Eye (tissue), 1 donor: ENCODE data around the gene BUD23.
"Not testable (repeated sequence)": the region's sequence is repeated elsewhere in the genome, so short reads cannot be mapped to it uniquely, and the experiment has no call there.

Source experiments
- DNase-seq: peaks from one replicate; pipeline ENCODE4 v3.0.0-alpha.2; 2015

Gene BUD23

GRCh38 chr7:73701357-73701995 is 18.1 kb downstream of the BUD23 start:
- DNase-seq = peak; percentile 66

GRCh38 chr7:73702226-73702625 is 18.8 kb downstream of the BUD23 start:
- DNase-seq = no peak

DNA sequence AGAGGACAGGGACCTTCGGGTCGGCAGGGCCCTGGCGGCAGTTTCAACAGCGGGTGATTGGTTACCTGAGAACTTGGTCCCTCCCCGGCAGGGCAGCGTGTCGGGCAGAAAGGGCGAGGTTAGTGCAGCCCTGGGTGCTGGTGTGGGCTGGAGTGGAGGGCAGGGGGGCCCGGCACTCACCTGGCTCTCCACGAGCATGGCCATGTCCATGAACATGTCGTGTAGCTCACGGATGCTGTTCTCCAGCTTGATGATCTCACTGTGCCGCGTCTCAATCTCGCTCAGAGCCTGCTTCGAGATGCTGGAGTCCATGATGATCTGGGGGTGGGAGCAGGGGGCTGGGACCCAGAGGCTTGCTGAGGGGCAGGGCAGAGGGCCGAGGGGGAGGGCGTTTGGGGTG is 19.3 kb downstream of the BUD23 start:
- no peak for DNase-seq

- no peak for DNase-seq
Observed at GRCh38 chr7:73703225-73703624, 19.8 kb downstream of the BUD23 start.

DNA sequence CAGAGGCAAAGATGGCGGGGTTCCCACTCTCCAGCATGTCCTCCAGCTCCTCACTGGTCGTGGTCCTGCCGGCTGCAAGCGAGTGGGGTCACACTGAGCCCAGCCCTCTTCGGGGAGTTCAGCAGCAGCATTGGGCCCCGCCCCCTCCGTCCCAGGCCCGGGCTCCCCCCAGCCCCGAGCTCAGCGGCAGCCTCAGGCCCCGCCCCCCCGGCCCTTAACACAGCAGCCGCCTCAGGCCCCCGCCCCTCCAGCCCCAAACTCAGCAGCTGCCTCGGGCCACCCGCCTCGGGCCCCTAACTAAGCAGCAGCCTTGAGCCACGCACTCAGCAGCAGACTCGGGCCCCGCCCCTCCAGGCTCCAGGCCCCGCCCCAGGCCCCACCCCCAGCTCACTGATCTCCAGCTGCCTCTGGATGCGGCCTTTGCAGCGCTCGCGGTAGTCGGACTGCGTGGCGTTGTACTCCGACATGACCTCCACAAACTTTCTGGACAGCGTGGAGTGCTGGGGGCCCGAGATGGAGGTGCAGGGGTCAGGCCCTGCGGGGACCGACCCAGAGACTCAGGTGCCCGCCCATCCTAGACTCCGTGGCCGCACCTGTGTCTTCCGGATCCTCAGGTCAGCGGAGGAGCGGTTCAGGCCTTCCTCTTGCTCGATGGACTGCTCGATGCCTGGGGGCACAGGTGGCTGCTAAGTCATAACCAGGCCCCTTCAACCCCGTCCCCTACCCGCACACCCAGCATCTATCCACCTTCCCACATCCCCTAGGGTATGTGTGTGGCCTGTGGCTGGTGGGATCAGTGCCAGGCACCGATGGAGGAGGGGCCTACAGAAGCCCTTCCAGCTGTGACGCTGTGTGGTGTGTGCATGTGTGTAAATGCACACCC is 20.6 kb downstream of the BUD23 start:
- peak; percentile 92 for DNase-seq

DNA sequence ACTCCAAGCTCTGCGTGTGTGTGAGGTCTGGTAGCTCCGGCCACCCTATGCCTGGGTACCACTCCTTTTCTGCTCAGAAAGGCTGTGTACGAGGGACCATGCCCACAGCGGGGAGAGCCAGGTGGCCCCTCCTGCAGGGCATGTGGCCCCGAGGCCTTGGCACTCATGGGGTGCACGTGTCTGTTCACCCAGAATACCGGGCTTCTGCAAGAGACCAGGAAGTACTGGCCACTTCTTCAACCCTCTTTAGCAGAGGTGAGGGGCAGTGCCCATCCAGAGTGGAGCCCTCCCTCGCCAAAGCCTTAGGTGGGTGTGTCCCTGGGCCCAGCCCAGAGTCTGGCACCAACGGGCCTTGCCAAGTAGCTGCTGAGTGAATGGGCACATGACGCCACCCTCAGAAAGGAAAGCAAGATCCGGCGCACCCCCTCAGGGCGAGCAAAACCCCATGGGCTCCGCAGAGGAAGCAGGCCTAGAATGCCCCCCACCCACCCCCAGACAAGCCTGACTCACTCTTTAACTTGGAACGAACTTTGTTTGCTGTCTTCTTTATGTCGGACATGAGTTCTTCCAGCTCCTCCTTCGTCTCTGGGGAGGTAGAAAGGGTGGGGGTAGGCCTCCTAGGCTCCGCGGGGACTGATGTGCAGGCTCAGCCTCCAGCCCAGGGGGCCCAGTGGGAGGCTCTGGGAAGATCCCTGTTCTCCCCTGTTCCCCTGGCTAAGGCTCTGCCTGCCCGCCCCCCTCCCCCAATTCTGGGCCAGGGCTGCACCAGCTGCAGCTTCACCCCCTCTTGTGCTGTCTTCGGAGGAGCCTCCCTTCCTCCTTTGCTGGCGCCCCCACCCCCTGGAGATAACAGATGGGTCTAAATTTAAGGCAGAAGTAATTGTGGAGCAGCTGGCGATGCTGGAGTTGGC is 21.5 kb downstream of the BUD23 start:
- DNase-seq = peak; percentile 69

DNA sequence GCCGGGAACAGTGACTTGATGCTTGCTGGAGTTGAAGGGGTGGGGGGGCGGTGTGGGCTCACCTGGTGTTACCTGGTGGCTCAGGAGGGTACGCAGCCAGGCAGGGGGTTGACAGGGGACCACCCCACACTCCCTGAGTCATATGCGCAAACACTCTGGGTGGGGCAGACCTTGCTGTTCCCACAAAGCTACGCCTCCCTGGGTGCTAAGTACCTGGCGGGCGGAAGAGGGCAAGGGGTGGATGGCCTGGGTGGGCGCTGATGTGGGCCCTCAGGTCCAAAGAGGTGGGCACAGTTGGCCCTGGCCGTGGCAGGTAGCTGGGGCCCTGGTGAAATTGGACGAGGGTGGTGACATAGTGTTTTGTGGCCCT is 22.1 kb downstream of the BUD23 start:
- no peak for DNase-seq

DNA sequence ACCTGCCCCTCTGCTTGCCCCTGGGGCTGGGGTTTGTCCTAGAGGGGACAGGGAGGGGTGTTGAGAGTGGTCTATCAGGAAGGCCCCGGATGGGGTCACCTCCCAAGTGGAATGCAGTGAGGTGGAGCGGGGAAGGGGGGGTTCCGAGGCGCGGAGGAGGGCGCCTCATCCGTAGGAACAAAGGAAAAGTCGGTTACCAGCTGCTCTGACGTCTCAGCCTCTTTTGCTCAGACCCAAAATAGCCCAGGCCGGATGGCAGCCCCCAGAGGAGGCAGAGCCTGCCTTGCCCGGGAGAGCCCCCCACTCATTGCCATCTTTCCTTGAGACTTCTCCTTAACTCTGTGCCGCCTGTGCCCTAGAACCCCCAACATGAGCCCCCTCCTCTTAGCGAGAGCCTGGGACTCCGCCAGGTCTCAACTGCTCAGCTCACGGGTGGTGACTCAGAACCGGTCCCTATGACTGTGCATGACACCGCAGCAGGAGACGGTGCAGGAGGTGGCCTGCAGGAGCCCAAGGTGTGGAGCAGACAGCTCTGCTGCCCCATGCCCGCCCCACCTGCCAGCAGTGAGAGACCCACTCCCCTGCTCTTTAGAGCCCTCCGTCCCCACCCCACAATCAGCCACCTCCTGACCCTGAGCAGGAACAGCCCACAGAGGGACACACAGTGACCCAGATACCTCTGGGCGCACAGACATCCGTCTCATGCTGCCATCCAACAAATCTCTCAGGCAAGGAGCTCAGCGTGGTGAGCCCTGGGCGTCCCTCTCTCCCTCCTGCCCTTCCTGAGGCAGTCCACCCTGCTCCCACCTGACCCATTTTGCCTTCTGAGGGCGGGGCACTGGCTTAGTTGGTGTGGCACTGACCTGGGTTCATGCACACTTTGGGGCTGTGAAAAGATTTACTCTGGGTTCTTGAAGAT is 23.0 kb downstream of the BUD23 start:
- DNase-seq = peak; percentile 39

GRCh38 chr7:73707045-73707631 is 23.7 kb downstream of the BUD23 start:
- peak; percentile 67 for DNase-seq

DNA sequence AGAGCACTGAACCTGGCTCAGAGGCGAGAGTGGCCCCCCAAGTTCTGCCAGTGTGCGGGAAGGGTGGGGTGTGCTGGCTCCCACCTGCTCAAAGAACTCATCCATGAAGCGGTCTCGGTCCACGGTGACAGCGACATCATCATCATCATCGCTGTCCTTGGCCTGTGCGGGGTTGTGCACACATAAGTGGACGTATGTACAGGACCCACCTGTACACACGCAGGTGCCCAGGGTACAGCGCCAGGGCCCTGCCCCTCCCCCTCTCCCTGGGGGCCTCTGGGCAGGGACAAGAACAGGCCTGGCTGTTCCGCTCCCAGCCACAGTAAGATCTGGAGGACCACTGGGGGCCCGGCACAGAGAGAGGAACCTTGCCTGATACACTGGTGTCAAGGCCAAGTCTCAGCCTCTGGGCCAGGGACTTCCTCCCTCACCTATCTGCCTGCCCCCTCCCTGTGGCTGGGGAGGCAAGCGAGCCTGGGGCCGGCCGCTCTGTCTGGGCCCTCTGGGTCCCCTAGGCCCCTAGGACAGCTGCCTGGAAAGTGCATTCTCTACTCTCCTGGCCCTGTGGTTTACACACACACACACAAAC is 25.7 kb downstream of the BUD23 start:
- DNase-seq = no peak

- no peak for DNase-seq
Observed at GRCh38 chr7:73712773-73713172, 29.4 kb downstream of the BUD23 start.

GRCh38 chr7:73713319-73713718 is 29.9 kb downstream of the BUD23 start:
- not testable (repeated sequence) for DNase-seq

DNA sequence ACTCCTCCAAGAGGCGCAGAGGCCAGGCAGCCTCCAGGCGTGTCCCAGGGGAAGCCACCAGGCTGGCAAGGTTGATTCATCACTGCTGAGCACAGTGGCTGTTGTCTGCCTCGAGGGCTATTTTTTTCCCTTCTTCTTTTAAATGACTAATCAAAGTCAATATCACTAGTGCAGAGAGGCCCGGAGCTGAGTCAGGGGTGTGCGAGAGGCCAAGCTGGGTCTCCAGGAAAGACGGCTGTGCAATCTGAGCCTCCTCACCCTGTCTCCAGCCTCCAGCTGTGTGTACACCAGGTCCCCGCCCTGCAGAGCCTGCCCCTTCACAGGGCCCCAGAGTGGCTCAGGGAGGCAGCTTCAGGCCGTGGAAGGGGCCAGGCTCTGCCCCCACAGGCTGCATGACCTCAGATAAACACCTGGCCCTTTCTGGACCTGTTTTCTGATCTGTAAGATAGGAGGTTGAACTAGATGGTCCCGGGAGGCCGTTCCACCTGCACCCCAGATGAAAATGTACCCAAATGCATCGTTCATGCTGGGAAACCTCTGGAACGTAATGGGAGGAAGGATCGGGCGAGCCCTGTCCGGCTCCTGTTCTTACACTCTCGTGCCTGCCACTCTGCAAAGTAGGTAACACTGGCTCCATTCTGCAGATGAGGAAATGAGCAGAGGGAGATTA is 32.4 kb downstream of the BUD23 start:
- DNase-seq = peak; percentile 68

DNA sequence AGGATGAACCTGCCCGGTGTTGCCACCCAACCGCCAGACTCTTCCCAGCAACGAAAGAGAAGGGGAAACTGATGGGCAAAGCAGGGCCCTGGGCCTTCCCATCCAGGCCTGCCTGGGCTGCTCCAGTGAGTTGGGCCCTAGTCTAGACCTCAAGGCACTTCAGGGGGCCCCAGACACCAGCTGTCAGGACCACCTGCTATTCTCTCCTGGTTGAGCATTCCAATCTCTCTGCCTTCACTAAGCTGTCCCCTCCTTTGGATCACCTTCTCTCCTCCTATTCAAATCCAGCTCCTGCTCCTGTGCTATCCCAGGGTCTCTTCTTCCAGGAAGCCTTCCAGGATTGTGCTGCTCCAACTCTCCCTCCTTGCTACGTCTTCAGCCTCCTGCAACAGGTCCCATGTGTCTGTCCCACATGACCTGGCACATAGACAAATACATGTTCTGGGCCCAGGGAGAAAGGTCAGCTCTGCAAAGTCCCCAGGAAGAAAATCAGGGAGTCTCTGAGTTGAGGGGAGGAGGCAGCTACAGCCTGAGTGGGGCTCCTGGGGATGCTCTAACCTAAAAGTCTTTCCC is 33.0 kb downstream of the BUD23 start:
- no peak for DNase-seq

- DNase-seq = no peak
Observed at GRCh38 chr7:73717025-73717807, 33.8 kb downstream of the BUD23 start.

DNA sequence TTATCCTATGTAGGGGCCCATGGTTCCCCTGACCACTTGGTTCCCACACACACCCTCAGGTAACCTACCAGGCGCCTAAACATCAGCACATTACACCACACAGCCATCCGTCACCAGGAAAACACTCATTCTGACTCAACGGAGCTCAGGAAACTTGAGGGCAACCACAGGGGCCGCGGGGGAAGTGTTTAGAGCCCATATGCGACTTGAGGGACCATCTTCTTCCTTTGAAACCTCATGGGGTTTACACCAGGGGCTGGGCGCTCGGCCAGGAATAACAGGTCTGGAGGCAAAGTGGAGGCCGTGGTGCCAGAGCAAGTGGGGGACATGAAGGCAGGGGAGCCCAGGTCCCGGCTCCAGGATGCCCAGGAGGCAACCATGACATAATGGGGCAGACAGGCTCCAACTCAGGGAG is 34.6 kb downstream of the BUD23 start:
- no peak for DNase-seq

- DNase-seq = no peak
Observed at GRCh38 chr7:73718438-73718881, 35.1 kb downstream of the BUD23 start.

DNA sequence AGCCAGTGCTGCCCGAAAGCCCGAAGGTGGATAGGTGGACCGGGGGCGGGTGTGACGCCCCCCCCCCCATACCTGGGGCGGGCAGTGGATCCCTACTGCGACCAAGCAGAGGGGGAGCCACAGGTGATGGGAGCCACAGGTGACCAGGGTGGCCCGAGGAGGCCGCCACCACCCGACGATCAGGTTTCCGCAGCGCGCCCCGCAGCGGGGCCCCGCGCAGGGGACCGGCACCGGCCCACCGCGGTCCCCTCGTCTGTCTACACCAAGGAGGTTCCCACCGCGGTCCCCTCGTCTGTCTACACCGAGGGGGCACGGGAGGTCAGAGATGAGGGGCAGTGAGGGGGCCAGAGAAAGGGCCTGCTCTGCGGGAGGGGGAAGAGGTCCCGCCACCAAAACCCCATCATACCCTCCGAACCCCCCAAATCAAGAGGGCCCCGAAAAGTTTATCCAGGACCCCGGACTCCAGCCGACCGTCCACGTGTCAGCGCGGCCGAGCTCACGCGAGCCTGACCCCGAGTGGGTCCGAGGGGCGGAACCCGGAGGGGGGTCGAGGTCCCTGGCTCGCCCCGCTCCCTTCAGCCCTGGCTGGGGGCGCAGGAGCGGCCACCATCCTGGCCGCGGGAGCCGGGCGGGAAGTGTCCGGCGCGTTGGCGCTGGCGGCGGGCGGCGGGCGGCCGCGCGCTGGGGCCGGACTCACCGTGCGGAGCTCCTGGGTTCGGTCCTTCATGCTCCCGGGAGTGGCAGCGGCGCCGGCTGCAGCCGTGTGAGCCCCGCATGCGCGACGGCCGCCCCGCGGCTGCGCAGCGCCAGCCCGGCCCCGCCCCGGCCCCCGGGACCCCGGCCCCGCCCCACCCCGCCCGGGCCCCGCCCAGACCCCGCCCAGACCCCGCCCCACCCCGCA is 35.8 kb downstream of the BUD23 start, which contains the start of gene STX1A:
Gene STX1A (minus strand): TSS at position 765 of the 901 bp plus-strand sequence. CDS start 38 bp downstream, at position 727.
- peak; percentile 76 for DNase-seq
